Stomach (tissue), 4 donors: ENCODE measurements around the gene FOXO1.

Experiments used
- EP300 ChIP-seq: sonication (generic); formaldehyde crosslinking; IDR thresholded peaks from one replicate; pipeline ENCODE4 v1.6.1; 2017; ENCODE audit warnings: antibody characterized with exemption
- POLR2A ChIP-seq, 4 donors: fragments of 450-650 bp; IDR thresholded peaks; one replicate each; pipeline ENCODE4 v1.6.1; 2016; ENCODE audit warnings: antibody characterized with exemption in 4 of 4, control low read depth in 2 of 4, mild to moderate bottlenecking in 1 of 4, moderate library complexity in 1 of 4
- POLR2AphosphoS5 ChIP-seq, 3 donors: sonication (generic); formaldehyde crosslinking; IDR thresholded peaks; one replicate each; pipeline ENCODE4 v1.6.1; 2016; ENCODE audit warnings: antibody characterized with exemption in 3 of 3
- TF ChIP-seq, protein P1 (sequence below), 7 experiments: fragments of 450-650 bp in 4 of 7; fragments of 200-600 bp in 3 of 7; sonication (generic) in 3 of 7; IDR thresholded peaks; one replicate each; pipeline ENCODE4 v1.5.1; 2016 to 2019; ENCODE audit warnings: antibody characterized with exemption in 7 of 7, control low read depth in 2 of 7, mild to moderate bottlenecking in 1 of 7

DNA sequence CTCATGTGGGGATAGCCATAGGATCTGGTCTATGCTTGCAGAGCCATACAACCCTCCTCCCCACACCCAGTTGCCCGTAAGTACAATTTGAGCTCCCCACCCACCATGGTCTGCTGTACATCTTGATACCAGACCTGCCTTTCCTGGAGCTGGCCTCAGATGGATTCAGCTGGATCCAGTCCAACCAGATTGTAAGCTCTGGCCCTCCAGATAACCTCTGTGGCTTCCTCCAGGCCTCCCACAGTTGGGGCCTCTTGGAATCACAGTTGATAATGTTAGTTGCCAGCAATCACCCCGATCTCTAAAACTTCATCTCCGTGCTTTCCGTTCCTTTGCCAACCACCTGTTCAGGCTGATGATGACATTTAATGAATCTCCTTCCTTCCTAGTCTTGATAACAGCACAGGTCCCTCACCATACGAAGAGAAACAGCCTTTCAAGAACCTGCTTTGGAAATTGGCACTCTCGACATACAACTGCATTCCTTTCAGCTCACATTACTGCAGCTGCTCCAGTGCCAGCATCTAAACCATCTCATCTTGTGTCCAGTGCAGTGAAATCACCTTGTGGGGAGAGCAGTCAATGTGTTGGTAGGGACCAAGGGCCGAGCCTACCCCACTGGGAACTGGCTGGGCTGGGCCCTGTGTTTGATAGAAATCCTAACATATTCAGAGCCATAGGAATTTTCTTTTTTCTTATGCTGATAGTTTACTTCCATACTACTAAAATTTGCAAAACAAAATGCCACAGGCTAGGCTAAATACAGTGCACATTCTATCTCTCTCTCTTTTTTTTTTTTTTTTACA lies 15.1 kb upstream of the FOXO1 start:
- TF ChIP-seq, protein P1, sequence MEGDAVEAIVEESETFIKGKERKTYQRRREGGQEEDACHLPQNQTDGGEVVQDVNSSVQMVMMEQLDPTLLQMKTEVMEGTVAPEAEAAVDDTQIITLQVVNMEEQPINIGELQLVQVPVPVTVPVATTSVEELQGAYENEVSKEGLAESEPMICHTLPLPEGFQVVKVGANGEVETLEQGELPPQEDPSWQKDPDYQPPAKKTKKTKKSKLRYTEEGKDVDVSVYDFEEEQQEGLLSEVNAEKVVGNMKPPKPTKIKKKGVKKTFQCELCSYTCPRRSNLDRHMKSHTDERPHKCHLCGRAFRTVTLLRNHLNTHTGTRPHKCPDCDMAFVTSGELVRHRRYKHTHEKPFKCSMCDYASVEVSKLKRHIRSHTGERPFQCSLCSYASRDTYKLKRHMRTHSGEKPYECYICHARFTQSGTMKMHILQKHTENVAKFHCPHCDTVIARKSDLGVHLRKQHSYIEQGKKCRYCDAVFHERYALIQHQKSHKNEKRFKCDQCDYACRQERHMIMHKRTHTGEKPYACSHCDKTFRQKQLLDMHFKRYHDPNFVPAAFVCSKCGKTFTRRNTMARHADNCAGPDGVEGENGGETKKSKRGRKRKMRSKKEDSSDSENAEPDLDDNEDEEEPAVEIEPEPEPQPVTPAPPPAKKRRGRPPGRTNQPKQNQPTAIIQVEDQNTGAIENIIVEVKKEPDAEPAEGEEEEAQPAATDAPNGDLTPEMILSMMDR (IDR thresholded peaks at IDR 0.05), result no peak
- TF ChIP-seq EP300 (no peak), POLR2A (IDR thresholded peaks at IDR 0.05) (no peak), POLR2AphosphoS5 (IDR thresholded peaks at IDR 0.05) (no peak)
